GM23248 (cell line): Measurements from ENCODE around the gene CDR2. TPM values are rescaled to one million over a fixed set of nuclear protein-coding genes. Genes with fewer than 3 reads are reported as not detected.

Source experiments
- DNase-seq: peaks from one replicate; pipeline ENCODE4 v3.0.0-alpha.2; 2015
- H2AFZ ChIP-seq: fragments of 200-600 bp; sonication (generic); 2 replicates; pipeline ENCODE4 v1.6.1; 2016; ENCODE audit warnings: antibody characterized with exemption
- H3F3A ChIP-seq: fragments of 200-600 bp; sonication (generic); 2 replicates; pipeline ENCODE4 v1.6.1; 2016; ENCODE audit warnings: mild to moderate bottlenecking, antibody characterized with exemption, mixed run types; ENCODE audit not compliant: insufficient read depth
- H3K27ac ChIP-seq: fragments of 200-600 bp; sonication (generic); 2 replicates; pipeline ENCODE4 v1.5.1; 2016; ENCODE audit warnings: mild to moderate bottlenecking
- H3K27me3 ChIP-seq: fragments of 200-600 bp; sonication (generic); replicated peaks from 2 replicates; pipeline ENCODE4 v1.6.1; 2016; ENCODE audit warnings: mild to moderate bottlenecking; ENCODE audit not compliant: insufficient read depth
- H3K36me3 ChIP-seq: fragments of 200-600 bp; sonication (generic); 2 replicates; pipeline ENCODE4 v1.6.1; 2016; ENCODE audit warnings: low read depth, mild to moderate bottlenecking
- H3K4me1 ChIP-seq: fragments of 200-600 bp; sonication (generic); 2 replicates; pipeline ENCODE4 v1.6.1; 2016; ENCODE audit warnings: mild to moderate bottlenecking; ENCODE audit not compliant: insufficient read depth
- H3K4me2 ChIP-seq: fragments of 200-600 bp; sonication (generic); one replicate; pipeline ENCODE4 v1.6.1; 2016; ENCODE audit warnings: mild to moderate bottlenecking; ENCODE audit not compliant: unreplicated experiment
- H3K4me3 ChIP-seq: fragments of 200-600 bp; sonication (generic); 2 replicates; pipeline ENCODE4 v1.5.1; 2016; ENCODE audit warnings: mild to moderate bottlenecking
- H3K79me2 ChIP-seq: fragments of 200-600 bp; sonication (generic); 2 replicates; pipeline ENCODE4 v1.6.1; 2016; ENCODE audit warnings: mild to moderate bottlenecking; ENCODE audit not compliant: insufficient read depth
- H3K9ac ChIP-seq: fragments of 200-600 bp; sonication (generic); 2 replicates; pipeline ENCODE4 v1.6.1; 2016; ENCODE audit warnings: mild to moderate bottlenecking
- H3K9me2 ChIP-seq: fragments of 200-600 bp; sonication (generic); 2 replicates; pipeline ENCODE4 v1.6.1; 2016; ENCODE audit warnings: mixed run types, mild to moderate bottlenecking, moderate library complexity; ENCODE audit not compliant: insufficient read depth
- H3K9me3 ChIP-seq: fragments of 200-600 bp; sonication (generic); one replicate; pipeline ENCODE4 v1.6.1; 2017; ENCODE audit warnings: low read depth
- H4K20me1 ChIP-seq: fragments of 200-600 bp; sonication (generic); 2 replicates; pipeline ENCODE4 v1.6.0; 2016; ENCODE audit not compliant: insufficient read depth
- EZH2 ChIP-seq: fragments of 200-600 bp; sonication (generic); IDR thresholded peaks from 2 replicates; pipeline ENCODE4 v1.6.1; 2018; ENCODE audit warnings: antibody characterized with exemption, mild to moderate bottlenecking; ENCODE audit not compliant: insufficient read depth, poor library complexity, severe bottlenecking
- EZH2phosphoT487 ChIP-seq: fragments of 200-600 bp; sonication (generic); IDR thresholded peaks from 2 replicates; pipeline ENCODE4 v1.6.1; 2018; ENCODE audit warnings: antibody characterized with exemption, moderate library complexity, mild to moderate bottlenecking, low read depth; ENCODE audit not compliant: insufficient read depth
- WGBS, 2 experiments: methylation state at CpG; one replicate each; pipeline ENCODE4 v1.1.6; 2015 to 2017; ENCODE audit warnings: low lambda C conversion rate in 2 of 2, low coverage in 1 of 2; ENCODE audit errors: missing lambda C conversion rate in 2 of 2; 5-methylcytosine and 5-hydroxymethylcytosine counted together
- in situ Hi-C: fragments of 300-500 bp; cut with MboI; formaldehyde crosslinking; loops from 2 replicates; pipeline ENCODE4 v1.15.0; 2020
- polyA plus RNA-seq: library from polyadenylated mRNA; unstranded; fragments of >200 nt; fragmentation: Nextera tagmentation; extraction: Ambion mirVana; gene quantifications from 2 replicates; pipeline ENCODE4 v1.2.1, GENCODE V29; 2016
- total RNA-seq: library from RNA; depleted of rRNA; stranded (reverse); fragments of >200 nt; shearing (Covaris generic); gene quantifications from 2 replicates; pipeline ENCODE4 v1.2.3, GENCODE V29; 2014

CDR2 gene
- total and polyA plus RNA-seq, 2 experiments from 2014 or later, result 25.1 to 45.6 TPM

DNA sequence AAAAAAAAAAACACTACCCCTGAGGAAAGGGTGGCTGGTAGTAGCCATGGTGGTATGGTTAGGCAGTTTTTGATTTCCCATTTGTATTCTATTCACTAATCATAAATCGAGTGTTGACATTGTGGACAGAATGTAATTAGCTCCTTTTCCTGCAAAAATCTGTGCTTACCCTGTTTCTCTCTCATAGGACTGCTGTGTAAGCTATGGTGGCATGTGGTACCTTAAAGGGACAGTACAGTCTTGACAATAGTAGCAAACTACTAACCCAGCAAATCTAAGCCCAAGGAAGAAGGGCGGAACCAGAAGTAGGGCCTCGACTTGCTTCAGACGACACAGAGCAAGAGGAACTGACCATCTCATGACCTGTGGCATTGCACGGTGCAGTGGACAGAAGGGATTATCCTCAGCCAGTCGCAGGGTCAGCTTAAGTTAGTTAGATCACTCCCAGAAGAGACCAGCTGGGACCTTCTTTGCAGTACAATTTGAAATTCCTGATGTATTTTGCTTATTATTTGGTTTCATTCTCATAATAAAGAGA, 40.9 kb downstream of the CDR2 start:
- Histone ChIP-seq H3K4me1 (no peaks in the 10 kb centered on the region), H3K9ac (no peak overlapping the region), H4K20me1 (no peaks in the 10 kb centered on the region), H3K9me2 (no peaks in the 10 kb centered on the region), H3K36me3 (peaks cover 61% of the 10 kb centered on the region), H3K9me3 (no peaks in the 10 kb centered on the region), H3K4me3 (no peak overlapping the region), H2AFZ (no peak overlapping the region), H3K4me2 (no peak overlapping the region), H3K27me3 (no peaks in the 10 kb centered on the region), H3K79me2 (peaks cover 57% of the 10 kb centered on the region), H3F3A (peaks cover 58% of the 10 kb centered on the region), H3K27ac (no peak overlapping the region)
- WGBS, 2 experiments, result 98 to 99% methylated on average over 6 of the region's 6 CpGs
- no peak for DNase-seq
- no peak for TF ChIP-seq EZH2phosphoT487
- TF ChIP-seq EZH2, result no peak
- in situ Hi-C loops, result no loop called here

- Histone ChIP-seq H3K9ac (no peak overlapping the region), H3K4me2 (no peak overlapping the region), H3F3A (peaks cover 43% of the 10 kb centered on the region), H3K4me3 (no peak overlapping the region), H3K36me3 (peaks cover 37% of the 10 kb centered on the region), H3K27ac (no peak overlapping the region), H3K27me3 (no peaks in the 10 kb centered on the region), H3K9me2 (no peaks in the 10 kb centered on the region), H3K4me1 (no peaks in the 10 kb centered on the region), H4K20me1 (no peaks in the 10 kb centered on the region), H3K79me2 (peaks cover 29% of the 10 kb centered on the region), H2AFZ (no peak overlapping the region), H3K9me3 (no peaks in the 10 kb centered on the region)
- no peak for TF ChIP-seq EZH2phosphoT487
- no peak for TF ChIP-seq EZH2
- DNase-seq, result no peak
- 84 to 86% methylated on average over 4 of the region's 4 CpGs for WGBS, 2 experiments
- in situ Hi-C loops, result no loop called here
Observed at GRCh38 chr16:22330326-22330725, 44.1 kb downstream of the CDR2 start.

- H3F3A ChIP-seq, result peaks cover 34% of the 10 kb centered on the region
- no peak overlapping the region for H3K4me2 ChIP-seq
- WGBS, 2 experiments, result 90% methylated on average over 9 of the region's 9 CpGs
- peaks cover 27% of the 10 kb centered on the region for H3K36me3 ChIP-seq
- in situ Hi-C loops, result no loop called here
- TF ChIP-seq EZH2 (no peak), EZH2phosphoT487 (no peak)
- H3K9ac ChIP-seq, result no peak overlapping the region
- H3K27me3 ChIP-seq, result no peaks in the 10 kb centered on the region
- no peak overlapping the region for H2AFZ ChIP-seq
- DNase-seq, result no peak
- H3K9me3 ChIP-seq, result no peaks in the 10 kb centered on the region
- H3K79me2 ChIP-seq, result peaks cover 22% of the 10 kb centered on the region
- no peaks in the 10 kb centered on the region for H3K4me1 ChIP-seq
- H4K20me1 ChIP-seq, result no peaks in the 10 kb centered on the region
- no peak overlapping the region for H3K4me3 ChIP-seq
- H3K27ac ChIP-seq, result no peak overlapping the region
- H3K9me2 ChIP-seq, result no peaks in the 10 kb centered on the region
Observed at GRCh38 chr16:22329199-22329695, 45.2 kb downstream of the CDR2 start.

DNA sequence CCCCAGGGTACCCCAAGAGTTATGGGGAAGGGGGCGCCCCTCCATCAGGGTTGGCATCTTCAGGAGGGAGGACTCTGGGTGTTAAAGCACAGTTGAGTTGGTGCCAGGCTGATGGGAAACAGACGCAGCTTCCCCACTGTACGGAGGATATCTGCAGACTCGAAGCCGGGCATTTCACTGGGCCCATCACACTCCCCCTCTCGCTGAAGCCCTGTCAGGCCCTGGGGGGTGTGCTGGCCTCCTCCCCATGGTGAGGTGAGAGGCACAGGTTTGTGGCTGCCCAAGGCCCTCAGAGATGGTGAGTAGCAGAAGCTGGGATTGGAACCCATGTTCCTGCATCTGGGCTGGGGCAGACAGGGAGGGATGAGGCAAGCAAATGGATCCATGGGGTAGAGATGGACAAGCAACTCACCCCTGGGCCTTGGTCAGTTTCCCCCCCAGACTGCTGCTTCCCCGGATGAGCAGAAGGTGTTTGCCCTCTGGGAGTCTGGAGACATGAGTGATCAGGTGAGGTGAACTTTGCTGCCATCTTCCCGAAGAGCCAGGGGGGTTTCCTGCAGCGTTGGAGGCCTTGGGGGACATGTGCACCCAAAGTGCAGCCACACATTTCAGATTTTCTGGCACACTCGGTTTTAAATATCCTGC, 46.2 kb downstream of the CDR2 start:
- no peaks in the 10 kb centered on the region for H3K9me2 ChIP-seq
- TF ChIP-seq EZH2 (no peak), EZH2phosphoT487 (no peak)
- H3K9ac ChIP-seq, result no peak overlapping the region
- H3K4me3 ChIP-seq, result no peak overlapping the region
- H3K79me2 ChIP-seq, result peaks cover 12% of the 10 kb centered on the region; the same call in 1 of the 2 replicates
- H3K4me1 ChIP-seq, result no peaks in the 10 kb centered on the region
- no peaks in the 10 kb centered on the region for H3K27me3 ChIP-seq
- in situ Hi-C loops, result no loop called here
- WGBS, 2 experiments, result 56 to 64% methylated on average over 10 of the region's 10 CpGs
- no peak overlapping the region for H3K4me2 ChIP-seq
- H3F3A ChIP-seq, result peaks cover 24% of the 10 kb centered on the region; the same call in 1 of the 2 replicates
- no peaks in the 10 kb centered on the region for H4K20me1 ChIP-seq
- H3K36me3 ChIP-seq, result peaks cover 18% of the 10 kb centered on the region
- H2AFZ ChIP-seq, result no peak overlapping the region
- no peak overlapping the region for H3K27ac ChIP-seq
- DNase-seq, result no peak
- no peaks in the 10 kb centered on the region for H3K9me3 ChIP-seq
